Measurements from ENCODE around the gene TRPC4. TPM values are rescaled to one million over a fixed set of nuclear protein-coding genes. Genes with fewer than 3 reads are reported as not detected.

Gene TRPC4
- 0.06 and 0.32 TPM in 2 replicates for total RNA-seq

GRCh38 chr13:37869756-37870488 is at the start of gene TRPC4:
Gene TRPC4 (minus strand): TSS chr13:37869772. CDS start chr13:37783333, 86,439 bp downstream.

GRCh38 chr13:37598597-37598996 is 271.0 kb downstream of the TRPC4 start, which contains the start of gene POSTN:
Gene POSTN (minus strand): TSS chr13:37598768. CDS start chr13:37598726, 42 bp downstream.

Data from bladder microvascular endothelial cell (primary cell).